KMS-11 (cell line): Measurements from ENCODE around the gene EDAR.

Experiments
- H2AFZ ChIP-seq: fragments of 200-600 bp; sonication (generic); 2 replicates; pipeline ENCODE4 v1.6.1; 2016; ENCODE audit warnings: antibody characterized with exemption, mixed run types, low read depth
- H3K27ac ChIP-seq: fragments of 200-600 bp; sonication (generic); 2 replicates; pipeline ENCODE4 v1.6.1; 2016; ENCODE audit warnings: mild to moderate bottlenecking, mixed run types
- H3K27me3 ChIP-seq: fragments of 200-600 bp; sonication (generic); 2 replicates; pipeline ENCODE4 v1.6.1; 2017; ENCODE audit warnings: mild to moderate bottlenecking, low read depth, mixed run types, moderate library complexity; ENCODE audit not compliant: insufficient read depth
- H3K36me3 ChIP-seq: fragments of 200-600 bp; sonication (generic); 2 replicates; pipeline ENCODE4 v1.6.1; 2017; ENCODE audit warnings: mild to moderate bottlenecking, mixed run types; ENCODE audit not compliant: insufficient read depth
- H3K4me1 ChIP-seq: fragments of 200-600 bp; sonication (generic); 2 replicates; pipeline ENCODE4 v1.6.1; 2016; ENCODE audit warnings: mild to moderate bottlenecking, low read depth, mixed run types; ENCODE audit not compliant: poor library complexity, severe bottlenecking
- H3K4me2 ChIP-seq: fragments of 200-600 bp; sonication (generic); 2 replicates; pipeline ENCODE4 v1.7.0; 2016; ENCODE audit warnings: mild to moderate bottlenecking, mixed run types
- H3K4me3 ChIP-seq: fragments of 200-600 bp; sonication (generic); IDR thresholded peaks from 2 replicates; pipeline ENCODE4 v1.6.1; 2017; ENCODE audit warnings: low read depth, low read length, mixed read lengths; ENCODE audit not compliant: insufficient read depth
- H3K79me2 ChIP-seq: fragments of 200-600 bp; sonication (generic); 2 replicates; pipeline ENCODE4 v1.6.1; 2016; ENCODE audit warnings: low read depth, mixed run types; ENCODE audit not compliant: insufficient read depth
- H3K9ac ChIP-seq: fragments of 200-600 bp; sonication (generic); 2 replicates; pipeline ENCODE4 v1.6.1; 2016; ENCODE audit warnings: mild to moderate bottlenecking, mixed run types
- H4K20me1 ChIP-seq: fragments of 200-600 bp; sonication (generic); 2 replicates; pipeline ENCODE4 v1.6.1; 2016; ENCODE audit warnings: mild to moderate bottlenecking, mixed run types; ENCODE audit not compliant: insufficient read depth
- CTCF ChIP-seq: fragments of 200-600 bp; sonication (generic); conservative IDR thresholded peaks from 2 replicates; pipeline ENCODE4 v1.6.1; 2017; ENCODE audit warnings: low read depth, mild to moderate bottlenecking, antibody characterized with exemption, low read length, moderate library complexity, mixed read lengths

Gene EDAR

GRCh38 chr2:108923019-108923700 lies 65.9 kb downstream of the EDAR start:
- Histone ChIP-seq H3K9ac (no peak overlapping the region), H3K4me1 (no peaks in the 10 kb centered on the region), H3K27ac (no peak overlapping the region), H4K20me1 (no peaks in the 10 kb centered on the region), H3K27me3 (no peaks in the 10 kb centered on the region), H3K4me3 (no peak overlapping the region), H3K4me2 (no peak overlapping the region), H3K36me3 (no peaks in the 10 kb centered on the region), H2AFZ (no peak overlapping the region), H3K79me2 (no peaks in the 10 kb centered on the region)
- TF ChIP-seq CTCF: no peak

- no peak overlapping the region for H3K4me2 ChIP-seq
- no peak overlapping the region for H3K4me3 ChIP-seq
- H3K36me3 ChIP-seq: no peaks in the 10 kb centered on the region
- no peak overlapping the region for H3K9ac ChIP-seq
- H3K79me2 ChIP-seq: no peaks in the 10 kb centered on the region
- no peak overlapping the region for H3K27ac ChIP-seq
- no peak overlapping the region for H2AFZ ChIP-seq
- no peak for TF ChIP-seq CTCF
- no peaks in the 10 kb centered on the region for H4K20me1 ChIP-seq
- H3K4me1 ChIP-seq: no peaks in the 10 kb centered on the region
- H3K27me3 ChIP-seq: no peaks in the 10 kb centered on the region
Measured at GRCh38 chr2:108922141-108922915, 66.7 kb downstream of the EDAR start.

GRCh38 chr2:108921096-108922030 lies 67.7 kb downstream of the EDAR start:
- Histone ChIP-seq H3K27ac (no peak overlapping the region), H3K4me1 (no peaks in the 10 kb centered on the region), H3K4me2 (no peak overlapping the region), H4K20me1 (no peaks in the 10 kb centered on the region), H3K4me3 (no peak overlapping the region), H3K9ac (no peak overlapping the region), H2AFZ (no peak overlapping the region), H3K27me3 (no peaks in the 10 kb centered on the region), H3K79me2 (no peaks in the 10 kb centered on the region), H3K36me3 (no peaks in the 10 kb centered on the region)
- TF ChIP-seq CTCF: no peak

GRCh38 chr2:108920686-108921085 lies 68.3 kb downstream of the EDAR start:
- Histone ChIP-seq H4K20me1 (no peaks in the 10 kb centered on the region), H3K79me2 (no peaks in the 10 kb centered on the region), H2AFZ (no peak overlapping the region), H3K27me3 (no peaks in the 10 kb centered on the region), H3K27ac (no peak overlapping the region), H3K36me3 (no peaks in the 10 kb centered on the region), H3K4me3 (no peak overlapping the region), H3K4me2 (no peak overlapping the region), H3K9ac (no peak overlapping the region), H3K4me1 (no peaks in the 10 kb centered on the region)
- no peak for TF ChIP-seq CTCF
